IMR-90 (cell line): ENCODE measurements around the gene HIC2. TPM values are rescaled to one million over a fixed set of nuclear protein-coding genes. Genes with fewer than 3 reads are reported as not detected.
"Not testable (repeated sequence)": the region's sequence is repeated elsewhere in the genome, so short reads cannot be mapped to it uniquely, and the experiment has no call there.

ENCODE experiments used
- ATAC-seq: fragments of 200-7000 bp; cut with Tn5 transposase; 2 replicates; pipeline ENCODE4 v1.9.1; 2020; ENCODE audit warnings: low read depth, mild to moderate bottlenecking, moderate library complexity
- BruUV-seq: library from RNA; stranded (reverse); fragments of 400-500 nt; replicated peaks from 2 replicates; lab custom pipeline; 2021; lab: Mats Ljungman, UMichigan
- CTCF ChIA-PET: fragments of 300-600 bp; formaldehyde crosslinking; extraction: SDS; loops from one replicate; lab custom pipeline; 2021; ENCODE audit warnings: antibody characterized with exemption; lab: Yijun Ruan, JAX
- POLR2A ChIA-PET: fragments of 300-600 bp; sonication (Branson Sonifier 250); formaldehyde crosslinking; loops from one replicate; lab custom pipeline; 2022; ENCODE audit warnings: antibody characterized with exemption; ENCODE audit not compliant: unreplicated experiment; lab: Charles Lee
- DNase-seq: peaks from one replicate; pipeline ENCODE4 v3.0.0; 2013
- H2AFZ ChIP-seq: replicated peaks from 2 replicates; pipeline ENCODE3; 2013; ENCODE audit warnings: low read length, mild to moderate bottlenecking; ENCODE audit not compliant: poor library complexity
- H2AK5ac ChIP-seq: 2 replicates; pipeline ENCODE4 v1.6.1; 2013; ENCODE audit warnings: low read depth, low read length, inconsistent platforms
- H2AK9ac ChIP-seq: replicated peaks from 2 replicates; pipeline ENCODE3; 2013; ENCODE audit warnings: mild to moderate bottlenecking, low read depth, low read length, moderate library complexity; ENCODE audit not compliant: poor library complexity
- H2BK120ac ChIP-seq: 2 replicates; pipeline ENCODE4 v1.6.1; 2013; ENCODE audit warnings: low read depth, low read length, inconsistent platforms
- H2BK15ac ChIP-seq: 3 replicates; pipeline ENCODE4 v1.6.1; 2013; ENCODE audit warnings: low read depth, low read length, inconsistent platforms
- H2BK20ac ChIP-seq: 2 replicates; pipeline ENCODE4 v1.6.1; 2013; ENCODE audit warnings: low read depth, mild to moderate bottlenecking, inconsistent platforms, low read length, moderate library complexity
- H2BK5ac ChIP-seq: 2 replicates; pipeline ENCODE4 v1.6.1; 2013; ENCODE audit warnings: mild to moderate bottlenecking, low read depth, low read length, inconsistent platforms; ENCODE audit not compliant: poor library complexity, severe bottlenecking
- H3K14ac ChIP-seq: replicated peaks from 2 replicates; pipeline ENCODE4 v1.6.1; 2013; ENCODE audit warnings: low read depth, low read length, inconsistent platforms
- H3K18ac ChIP-seq: 2 replicates; pipeline ENCODE4 v1.6.1; 2013; ENCODE audit warnings: low read depth, low read length, control low read depth
- H3K23ac ChIP-seq: 2 replicates; pipeline ENCODE4 v1.6.1; 2013; ENCODE audit warnings: low read depth, low read length, inconsistent platforms
- H3K27ac ChIP-seq: 2 replicates; pipeline ENCODE4 v1.5.1; 2013; ENCODE audit warnings: mild to moderate bottlenecking, control low read depth, low read length; ENCODE audit not compliant: insufficient read depth
- H3K27me3 ChIP-seq: 2 replicates; pipeline ENCODE4 v1.6.1; 2013; ENCODE audit warnings: low read length; ENCODE audit not compliant: control insufficient read depth, insufficient read depth
- H3K36me3 ChIP-seq: 2 replicates; pipeline ENCODE4 v1.6.1; 2013; ENCODE audit warnings: low read length, mixed read lengths; ENCODE audit not compliant: control insufficient read depth, insufficient read depth
- H3K4ac ChIP-seq: 2 replicates; pipeline ENCODE4 v1.6.1; 2013; ENCODE audit warnings: low read depth, low read length, inconsistent platforms
- H3K4me1 ChIP-seq: 2 replicates; pipeline ENCODE4 v1.6.1; 2013; ENCODE audit warnings: low read length, mixed read lengths; ENCODE audit not compliant: control insufficient read depth, insufficient read depth
- H3K4me2 ChIP-seq: 2 replicates; pipeline ENCODE4 v1.6.1; 2013; ENCODE audit warnings: low read depth, mild to moderate bottlenecking, control low read depth, low read length, moderate library complexity
- H3K4me3 ChIP-seq: 2 replicates; pipeline ENCODE4 v1.5.1; 2013; ENCODE audit warnings: low read depth, mild to moderate bottlenecking, control low read depth, low read length, moderate library complexity; ENCODE audit not compliant: insufficient read depth
- H3K56ac ChIP-seq: 2 replicates; pipeline ENCODE4 v1.6.1; 2013; ENCODE audit warnings: low read length, inconsistent platforms; ENCODE audit not compliant: insufficient read depth; ENCODE audit errors: extremely low read depth
- H3K79me1 ChIP-seq, 2 experiments: 2 replicates each; pipeline ENCODE4 v1.6.1; 2013; ENCODE audit warnings: low read length in 2 of 2, inconsistent platforms in 1 of 2, low read depth in 1 of 2
- H3K9ac ChIP-seq: 2 replicates; pipeline ENCODE4 v1.6.1; 2013; ENCODE audit warnings: low read depth, low read length, control low read depth
- H3K9me1 ChIP-seq: 2 replicates; pipeline ENCODE4 v1.6.1; 2013; ENCODE audit warnings: low read length, inconsistent platforms; ENCODE audit not compliant: insufficient read depth
- H3K9me3 ChIP-seq: 2 replicates; pipeline ENCODE4 v1.6.1; 2013; ENCODE audit warnings: low read length; ENCODE audit not compliant: control insufficient read depth, insufficient read depth
- H4K20me1 ChIP-seq: 2 replicates; pipeline ENCODE4 v1.6.1; 2013; ENCODE audit warnings: low read length, inconsistent platforms; ENCODE audit not compliant: insufficient read depth
- H4K5ac ChIP-seq: 2 replicates; pipeline ENCODE4 v1.6.1; 2013; ENCODE audit warnings: mild to moderate bottlenecking, low read depth, low read length, control low read depth
- H4K8ac ChIP-seq, 2 experiments: 2 replicates each; pipeline ENCODE4 v1.6.1; 2013; ENCODE audit warnings: low read depth in 2 of 2, low read length in 2 of 2, control low read depth in 1 of 2, inconsistent platforms in 1 of 2
- H4K91ac ChIP-seq: 2 replicates; pipeline ENCODE4 v1.6.1; 2013; ENCODE audit warnings: low read depth, low read length, inconsistent platforms; ENCODE audit not compliant: insufficient read depth
- WGBS, 2 experiments: methylation state at CpG; one replicate each; pipeline versions ENCODE4 v1.1.5 to v1.1.7; 2013; ENCODE audit warnings: missing lambda C conversion rate in 2 of 2; ENCODE audit not compliant: insufficient read length in 1 of 2; ENCODE audit errors: extremely low coverage in 2 of 2; 5-methylcytosine and 5-hydroxymethylcytosine counted together
- dilution Hi-C: fragments of 300-500 bp; cut with HindIII; formaldehyde crosslinking; loops from one replicate; pipeline ENCODE4 v1.14.3; 2018; ENCODE audit warnings: low sequenced_read_pairs; ENCODE audit not compliant: unreplicated experiment
- in situ Hi-C: fragments of 300-500 bp; cut with MboI; formaldehyde crosslinking; loops from 3 replicates; pipeline ENCODE4 v1.14.3; 2019; ENCODE audit warnings: low sequenced_read_pairs, inconsistent platforms, mixed read lengths
- intact Hi-C: fragments of 100-400 bp; cut with micrococcal nuclease; formaldehyde crosslinking; loops from 2 replicates; pipeline ENCODE4 v1.10.0; 2022
- polyA plus RNA-seq, 3 experiments: library from polyadenylated mRNA; depleted of rRNA; stranded (reverse); fragments of >200 nt; gene quantifications; 2 replicates each; pipeline ENCODE4 v1.2.3, GENCODE V29; 2012; ENCODE audit warnings: low replicate concordance in 1 of 3
- total RNA-seq: library from RNA; depleted of rRNA; stranded (reverse); fragments of >200 nt; gene quantifications from 2 replicates; pipeline ENCODE4 v1.2.3, GENCODE V29; 2012

Gene HIC2
- total and polyA plus RNA-seq, 2 of the 4 experiments (the other 2 are of a cell fraction), result 1.4 to 2.4 TPM

GRCh38 chr22:21454998-21455333 is 37.8 kb downstream of the HIC2 start:
- H2AK5ac ChIP-seq, POLR2A ChIA-PET, H3K9ac ChIP-seq, H2BK15ac ChIP-seq, H3K14ac ChIP-seq, in situ Hi-C loops, intact Hi-C loops, H3K4me3 ChIP-seq, H2BK20ac ChIP-seq, H2AFZ ChIP-seq, H3K36me3 ChIP-seq, H4K8ac ChIP-seq, H3K79me1 ChIP-seq, H3K27me3 ChIP-seq, H2AK9ac ChIP-seq, H3K18ac ChIP-seq, H3K56ac ChIP-seq, H3K27ac ChIP-seq, dilution Hi-C loops, H4K91ac ChIP-seq, H3K9me3 ChIP-seq, ATAC-seq, BruUV-seq, H2BK120ac ChIP-seq, H4K5ac ChIP-seq, DNase-seq, H2BK5ac ChIP-seq, H3K4me2 ChIP-seq, CTCF ChIA-PET, H3K23ac ChIP-seq, H3K4ac ChIP-seq: not testable (repeated sequence)
- peaks cover 23% of the 10 kb centered on the region for H4K20me1 ChIP-seq
- H3K4me1 ChIP-seq, result peaks cover 11% of the 10 kb centered on the region
- WGBS, 2 experiments, result 98% methylated on average over 7 of the region's 9 CpGs; no CpG with 5 or more reads in 1 of the 2 experiments
- peaks cover 22% of the 10 kb centered on the region for H3K9me1 ChIP-seq
